Neutrophil (primary cell): Measurements from ENCODE around the gene SOST.

Source experiments
- H3K27ac ChIP-seq: fragments of 200-600 bp; sonication (generic); 2 replicates; pipeline ENCODE4 v1.5.1; 2016; ENCODE audit warnings: mild to moderate bottlenecking, moderate library complexity
- H3K27me3 ChIP-seq: fragments of 200-600 bp; sonication (generic); 2 replicates; pipeline ENCODE4 v1.6.0; 2016; ENCODE audit warnings: mild to moderate bottlenecking
- H3K36me3 ChIP-seq: fragments of 200-600 bp; sonication (generic); 2 replicates; pipeline ENCODE4 v1.5.1; 2017
- H3K4me1 ChIP-seq, 2 experiments: fragments of 200-600 bp in 1 of 2; sonication (generic) in 1 of 2; 1 replicate in 1 of 2; 2 replicates in 1 of 2; pipeline versions ENCODE4 v1.5.1 to v1.6.1; 2013 to 2016; ENCODE audit warnings: low read depth in 1 of 2, low read length in 1 of 2, mild to moderate bottlenecking in 1 of 2, moderate library complexity in 1 of 2; ENCODE audit not compliant: control insufficient read depth in 1 of 2, insufficient read depth in 1 of 2
- H3K4me3 ChIP-seq, 2 experiments: fragments of 200-600 bp in 1 of 2; sonication (generic) in 1 of 2; 1 replicate in 1 of 2; 2 replicates in 1 of 2; pipeline ENCODE4 v1.5.1; 2013 to 2016; ENCODE audit warnings: low read depth in 1 of 2, low read length in 1 of 2, mild to moderate bottlenecking in 1 of 2, moderate library complexity in 1 of 2
- H3K9me3 ChIP-seq: fragments of 200-600 bp; sonication (generic); 2 replicates; pipeline ENCODE4 v1.5.1; 2016
- TF ChIP-seq, protein P1 (sequence below): fragments of 200-600 bp; sonication (generic); IDR thresholded peaks from 2 replicates; pipeline ENCODE4 v1.5.1; 2016; ENCODE audit warnings: antibody characterized with exemption

Gene SOST

GRCh38 chr17:43767713-43768059 lies 9.1 kb upstream of the SOST start:
- no peaks in the 10 kb centered on the region for H3K36me3 ChIP-seq
- no peak overlapping the region for H3K4me3 ChIP-seq

GRCh38 chr17:43767053-43767712 lies 8.6 kb upstream of the SOST start:
- Histone ChIP-seq H3K4me1 (peaks cover 11 to 25% of the 10 kb centered on the region in 2 experiments), H3K4me3 (no peak overlapping the region), H3K9me3 (no peaks in the 10 kb centered on the region), H3K27ac (no peak overlapping the region), H3K27me3 (no peaks in the 10 kb centered on the region), H3K36me3 (no peaks in the 10 kb centered on the region)
- TF ChIP-seq, protein P1, sequence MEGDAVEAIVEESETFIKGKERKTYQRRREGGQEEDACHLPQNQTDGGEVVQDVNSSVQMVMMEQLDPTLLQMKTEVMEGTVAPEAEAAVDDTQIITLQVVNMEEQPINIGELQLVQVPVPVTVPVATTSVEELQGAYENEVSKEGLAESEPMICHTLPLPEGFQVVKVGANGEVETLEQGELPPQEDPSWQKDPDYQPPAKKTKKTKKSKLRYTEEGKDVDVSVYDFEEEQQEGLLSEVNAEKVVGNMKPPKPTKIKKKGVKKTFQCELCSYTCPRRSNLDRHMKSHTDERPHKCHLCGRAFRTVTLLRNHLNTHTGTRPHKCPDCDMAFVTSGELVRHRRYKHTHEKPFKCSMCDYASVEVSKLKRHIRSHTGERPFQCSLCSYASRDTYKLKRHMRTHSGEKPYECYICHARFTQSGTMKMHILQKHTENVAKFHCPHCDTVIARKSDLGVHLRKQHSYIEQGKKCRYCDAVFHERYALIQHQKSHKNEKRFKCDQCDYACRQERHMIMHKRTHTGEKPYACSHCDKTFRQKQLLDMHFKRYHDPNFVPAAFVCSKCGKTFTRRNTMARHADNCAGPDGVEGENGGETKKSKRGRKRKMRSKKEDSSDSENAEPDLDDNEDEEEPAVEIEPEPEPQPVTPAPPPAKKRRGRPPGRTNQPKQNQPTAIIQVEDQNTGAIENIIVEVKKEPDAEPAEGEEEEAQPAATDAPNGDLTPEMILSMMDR, result no peak

More at GRCh38 chr17:43767713-43768059, 9.1 kb upstream of the SOST start:
- H3K27ac ChIP-seq, result no peak overlapping the region
- H3K4me1 ChIP-seq, result peaks cover 16 to 30% of the 10 kb centered on the region in 2 experiments
- H3K9me3 ChIP-seq, result no peaks in the 10 kb centered on the region
- H3K27me3 ChIP-seq, result no peaks in the 10 kb centered on the region
- TF ChIP-seq, protein P1, result no peak

DNA sequence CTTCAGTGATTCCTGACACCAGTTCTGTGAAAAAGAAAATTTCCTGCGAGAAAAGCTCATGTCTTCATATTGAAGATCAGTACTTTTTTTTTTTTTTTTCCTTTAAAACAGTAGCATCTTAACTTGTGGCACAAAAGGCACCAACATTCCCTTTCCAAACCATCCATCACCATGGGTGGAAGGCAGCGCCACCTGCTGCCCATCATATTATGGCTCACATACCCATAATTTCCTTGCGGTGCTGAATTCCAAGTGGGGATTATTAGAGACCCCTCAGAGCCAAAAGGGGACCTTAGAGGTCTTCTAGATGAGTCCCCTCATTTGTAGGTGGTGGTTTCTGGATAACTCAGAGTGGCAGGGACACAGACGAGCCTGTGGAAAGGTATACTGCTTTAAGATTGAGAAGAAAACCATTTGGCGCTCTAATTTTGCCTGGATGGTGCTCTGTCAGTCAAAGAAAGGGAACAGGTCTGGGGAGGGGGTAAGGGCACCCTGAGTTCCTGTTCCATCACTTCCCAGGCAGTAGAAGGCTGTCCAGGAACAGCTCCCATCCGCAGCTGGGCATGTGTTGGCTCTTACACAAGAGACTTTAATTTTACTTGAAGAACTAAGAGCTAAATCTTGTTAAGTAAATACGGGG lies 7.9 kb upstream of the SOST start:
- Histone ChIP-seq H3K4me1 (peaks cover 11 to 23% of the 10 kb centered on the region in 2 experiments), H3K27me3 (no peaks in the 10 kb centered on the region), H3K27ac (no peak overlapping the region), H3K36me3 (no peaks in the 10 kb centered on the region), H3K9me3 (no peaks in the 10 kb centered on the region), H3K4me3 (no peak overlapping the region)
- TF ChIP-seq, protein P1, result peak; percentile 71

DNA sequence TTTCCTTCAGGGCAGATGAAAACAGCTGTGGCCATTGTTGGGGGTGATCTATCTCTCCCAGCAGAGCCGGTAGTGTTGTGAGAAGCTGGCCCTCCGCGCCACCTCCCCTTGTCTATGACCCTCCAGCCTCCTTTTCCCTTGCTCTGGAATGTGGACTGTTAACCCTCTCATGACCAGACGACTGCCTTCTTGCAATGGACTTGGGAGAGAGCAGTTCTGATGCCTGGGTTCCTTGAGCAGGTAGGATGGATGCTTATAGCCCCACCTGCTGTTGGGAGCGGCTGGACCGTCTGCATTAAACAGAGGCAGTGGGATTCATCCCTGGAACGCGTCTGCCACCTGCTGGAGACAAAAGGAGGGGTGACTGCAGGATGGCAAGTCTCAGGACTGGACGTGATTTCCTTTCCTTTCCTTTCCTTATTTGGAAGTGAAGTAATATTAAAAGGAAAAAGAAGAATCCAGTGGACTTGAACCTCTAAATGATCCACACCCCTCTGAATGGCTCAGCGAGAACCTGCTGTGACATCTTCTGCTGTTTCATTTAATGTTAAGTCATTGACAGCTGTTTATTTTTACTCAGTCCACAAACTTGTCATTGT lies 1.8 kb upstream of the SOST start:
- Histone ChIP-seq H3K9me3 (no peaks in the 10 kb centered on the region), H3K27me3 (peaks cover 38% of the 10 kb centered on the region), H3K4me1 (peaks cover under 1 to 6% of the 10 kb centered on the region in 2 experiments), H3K4me3 (no peak overlapping the region), H3K27ac (no peak overlapping the region), H3K36me3 (no peaks in the 10 kb centered on the region)
- TF ChIP-seq, protein P1, result no peak

DNA sequence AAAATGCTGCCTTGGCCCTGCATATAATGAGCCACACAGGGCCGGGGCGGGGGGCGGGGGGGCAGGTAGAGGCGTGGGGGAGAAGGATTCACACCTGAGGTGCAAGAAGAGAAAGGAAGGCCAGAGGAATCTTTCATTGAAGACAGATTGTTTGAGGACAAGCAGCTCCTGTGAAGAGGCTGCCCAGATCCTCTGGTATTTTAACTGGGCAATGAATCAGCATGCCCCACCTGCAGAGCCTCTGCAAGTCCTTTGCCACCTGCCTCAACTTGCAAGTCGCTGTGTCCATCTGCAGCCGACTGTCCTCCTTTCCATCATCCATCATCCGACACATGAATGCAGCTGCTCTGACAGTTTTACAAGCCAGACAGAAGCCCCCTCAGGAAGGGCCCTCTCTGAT lies 1.2 kb upstream of the SOST start:
- TF ChIP-seq, protein P1, result no peak
- H3K27me3 ChIP-seq, result peaks cover 43% of the 10 kb centered on the region
- no peaks in the 10 kb centered on the region for H3K36me3 ChIP-seq
- no peak overlapping the region for H3K4me3 ChIP-seq
- H3K4me1 ChIP-seq, result peaks cover 0 to 6% of the 10 kb centered on the region in 2 experiments
- H3K9me3 ChIP-seq, result no peaks in the 10 kb centered on the region
- H3K27ac ChIP-seq, result no peak overlapping the region
